H1 (cell line): ENCODE results near the gene RPL26. TPM values are rescaled to one million over a fixed set of nuclear protein-coding genes. Genes with fewer than 3 reads are reported as not detected.

Experiments
- CTCF ChIA-PET: fragments of 300-600 bp; sonication (Branson Sonifier 250); formaldehyde crosslinking; loops from one replicate; lab custom pipeline; 2021; ENCODE audit not compliant: partially characterized antibody; lab: Charles Lee
- POLR2A ChIA-PET: fragments of 300-600 bp; sonication (Branson Sonifier 250); formaldehyde crosslinking; loops from one replicate; lab custom pipeline; 2021; ENCODE audit warnings: inconsistent platforms; ENCODE audit not compliant: partially characterized antibody; lab: Charles Lee
- DNase-seq, 2 experiments: peaks; one replicate each; pipeline versions ENCODE4 v3.0.0 to v3.0.0-alpha.2; 2010 to 2022; ENCODE audit warnings: low spot score in 2 of 2, low read depth in 1 of 2, mixed read lengths in 1 of 2
- FAIRE-seq: peaks from 2 replicates; lab custom pipeline; 2011; peaks lifted over from hg19 to GRCh38; lab: Jason Lieb, UNC
- H2AFZ ChIP-seq: 2 replicates; pipeline ENCODE4 v1.8.1; 2012; ENCODE audit warnings: low read length, inconsistent platforms
- H2AK5ac ChIP-seq: 2 replicates; pipeline ENCODE4 v1.6.1; 2013; ENCODE audit warnings: low read depth, low read length
- H2BK120ac ChIP-seq: replicated peaks from 2 replicates; pipeline ENCODE3; 2013; ENCODE audit warnings: low read depth, low read length, inconsistent platforms
- H2BK12ac ChIP-seq: 2 replicates; pipeline ENCODE4 v1.6.1; 2013; ENCODE audit warnings: low read depth, low read length
- H2BK15ac ChIP-seq: 2 replicates; pipeline ENCODE4 v1.6.1; 2013; ENCODE audit warnings: low read length
- H2BK20ac ChIP-seq: 2 replicates; pipeline ENCODE4 v1.6.1; 2013; ENCODE audit warnings: low read length
- H2BK5ac ChIP-seq: 2 replicates; pipeline ENCODE4 v1.6.1; 2013; ENCODE audit warnings: low read depth, low read length
- H3K14ac ChIP-seq: 2 replicates; pipeline ENCODE4 v1.6.1; 2013; ENCODE audit warnings: inconsistent platforms; ENCODE audit not compliant: insufficient read length
- H3K18ac ChIP-seq: 2 replicates; pipeline ENCODE4 v1.6.1; 2013; ENCODE audit warnings: low read length; ENCODE audit errors: extremely low read depth
- H3K23ac ChIP-seq: 2 replicates; pipeline ENCODE4 v1.6.1; 2013; ENCODE audit warnings: inconsistent platforms; ENCODE audit not compliant: insufficient read length
- H3K23me2 ChIP-seq: 2 replicates; pipeline ENCODE4 v1.6.1; 2013; ENCODE audit warnings: low read depth, low read length
- H3K27ac ChIP-seq: 2 replicates; pipeline ENCODE4 v1.6.1; 2011; ENCODE audit warnings: low read depth, low read length, inconsistent platforms
- H3K27me3 ChIP-seq, 4 experiments: replicated peaks in 1 of 4; 1 replicate in 1 of 4; 2 replicates in 3 of 4; pipeline versions ENCODE4 v1.6.1 to v1.8.1; 2011 to 2013; ENCODE audit warnings: low read length in 3 of 4, mild to moderate bottlenecking in 3 of 4, inconsistent platforms in 2 of 4, mixed read lengths in 2 of 4, moderate library complexity in 1 of 4; ENCODE audit not compliant: control insufficient read depth in 3 of 4, insufficient read depth in 3 of 4; ENCODE audit errors: extremely low read depth in 1 of 4
- H3K36me3 ChIP-seq, 4 experiments: 2 replicates each; pipeline versions ENCODE4 v1.6.1 to v1.8.1; 2011 to 2013; ENCODE audit warnings: mild to moderate bottlenecking in 4 of 4, low read length in 3 of 4, moderate library complexity in 2 of 4, control low read depth in 1 of 4, inconsistent platforms in 1 of 4; ENCODE audit not compliant: insufficient read depth in 4 of 4, control insufficient read depth in 2 of 4
- H3K4ac ChIP-seq: replicated peaks from 2 replicates; pipeline ENCODE3; 2013; ENCODE audit warnings: low read length, low read depth, mixed read lengths, inconsistent platforms; ENCODE audit not compliant: insufficient read length
- H3K4me1 ChIP-seq, 4 experiments: replicated peaks in 1 of 4; 1 replicate in 1 of 4; 2 replicates in 3 of 4; pipeline versions ENCODE4 v1.6.1 to v1.8.1; 2011 to 2013; ENCODE audit warnings: low read length in 3 of 4, inconsistent platforms in 2 of 4, mixed read lengths in 1 of 4; ENCODE audit not compliant: insufficient read depth in 4 of 4, control insufficient read depth in 3 of 4
- H3K4me2 ChIP-seq, 2 experiments: 2 replicates each; pipeline versions ENCODE4 v1.6.1 to v1.8.1; 2011 to 2013; ENCODE audit warnings: low read depth in 2 of 2, low read length in 2 of 2, control low read depth in 1 of 2, inconsistent platforms in 1 of 2, mild to moderate bottlenecking in 1 of 2; ENCODE audit not compliant: insufficient read depth in 1 of 2
- H3K4me3 ChIP-seq, 4 experiments: fragments of 200-600, 300-600 bp in 1 of 4; sonication (generic), shearing (Covaris generic), sonication (Bioruptor Twin) in 1 of 4; 2 replicates each; pipeline versions ENCODE4 v1.5.1 to v1.8.1; 2011 to 2016; ENCODE audit warnings: low read length in 4 of 4, low read depth in 3 of 4, control low read depth in 2 of 4, inconsistent platforms in 2 of 4, mild to moderate bottlenecking in 2 of 4, mixed read lengths in 1 of 4, moderate library complexity in 1 of 4; ENCODE audit not compliant: insufficient read depth in 2 of 4; ENCODE audit errors: extremely low read depth in 1 of 4
- H3K56ac ChIP-seq: replicated peaks from 2 replicates; pipeline ENCODE3; 2013; ENCODE audit warnings: low read depth, mild to moderate bottlenecking, mixed read lengths, low read length, inconsistent platforms; ENCODE audit not compliant: insufficient read length
- H3K79me1 ChIP-seq: 2 replicates; pipeline ENCODE4 v1.6.1; 2013; ENCODE audit warnings: low read depth, low read length, control low read depth
- H3K79me2 ChIP-seq, 2 experiments: 2 replicates each; pipeline versions ENCODE4 v1.6.1 to v1.8.1; 2012 to 2013; ENCODE audit warnings: low read length in 2 of 2, mild to moderate bottlenecking in 2 of 2, inconsistent platforms in 1 of 2; ENCODE audit not compliant: insufficient read depth in 2 of 2, control insufficient read depth in 1 of 2
- H3K9ac ChIP-seq, 4 experiments: replicated peaks in 1 of 4; 1 replicate in 1 of 4; 2 replicates in 3 of 4; pipeline versions ENCODE4 v1.6.1 to v1.8.1; 2011 to 2013; ENCODE audit warnings: low read depth in 3 of 4, low read length in 3 of 4, control low read depth in 2 of 4, mild to moderate bottlenecking in 2 of 4, moderate library complexity in 2 of 4, inconsistent platforms in 1 of 4; ENCODE audit errors: extremely low read depth in 1 of 4
- H3K9me3 ChIP-seq, 2 experiments: 2 replicates each; pipeline versions ENCODE4 v1.6.1 to v1.8.1; 2012 to 2013; ENCODE audit warnings: mild to moderate bottlenecking in 2 of 2, moderate library complexity in 2 of 2, control low read depth in 1 of 2, inconsistent platforms in 1 of 2, low read depth in 1 of 2, low read length in 1 of 2, mixed read lengths in 1 of 2; ENCODE audit not compliant: insufficient read depth in 2 of 2
- H4K20me1 ChIP-seq, 2 experiments: replicated peaks in 1 of 2; 2 replicates each; pipeline versions ENCODE3 to v1.8.1; 2011 to 2013; ENCODE audit warnings: inconsistent platforms in 2 of 2, low read length in 2 of 2, mild to moderate bottlenecking in 1 of 2; ENCODE audit not compliant: insufficient read depth in 2 of 2, control insufficient read depth in 1 of 2
- H4K5ac ChIP-seq: 2 replicates; pipeline ENCODE4 v1.6.1; 2013; ENCODE audit warnings: low read length, low read depth, mixed read lengths, inconsistent platforms; ENCODE audit not compliant: insufficient read length
- H4K8ac ChIP-seq: 2 replicates; pipeline ENCODE4 v1.8.0; 2013; ENCODE audit warnings: mild to moderate bottlenecking, moderate library complexity, low read length, inconsistent platforms; ENCODE audit not compliant: insufficient read depth; ENCODE audit errors: extremely low read depth
- H4K91ac ChIP-seq: replicated peaks from 2 replicates; pipeline ENCODE3; 2013; ENCODE audit warnings: low read length, mixed read lengths, inconsistent platforms; ENCODE audit not compliant: insufficient read length
- BRCA1 ChIP-seq: IDR thresholded peaks from 2 replicates; pipeline ENCODE4 v1.6.1; 2012; ENCODE audit warnings: low read depth, low read length, improper control_type of control experiment
- CEBPB ChIP-seq: IDR thresholded peaks from 2 replicates; pipeline ENCODE4 v1.6.1; 2012; ENCODE audit warnings: low read depth, low read length
- CTBP2 ChIP-seq: IDR thresholded peaks from 2 replicates; pipeline ENCODE4 v1.7.0; 2011; ENCODE audit warnings: borderline replicate concordance, mild to moderate bottlenecking, moderate library complexity, mixed read lengths, low read length; ENCODE audit not compliant: insufficient read depth, insufficient read length
- EP300 ChIP-seq, 2 experiments: IDR thresholded peaks; 1 replicate in 1 of 2; 2 replicates in 1 of 2; pipeline ENCODE4 v1.6.1; 2011 to 2012; ENCODE audit warnings: low read depth in 2 of 2, low read length in 2 of 2, mild to moderate bottlenecking in 2 of 2, borderline replicate concordance in 1 of 2, inconsistent platforms in 1 of 2, moderate library complexity in 1 of 2
- GABPA ChIP-seq: IDR thresholded peaks from 2 replicates; pipeline ENCODE4 v1.6.1; 2011; ENCODE audit warnings: mild to moderate bottlenecking, low read length, moderate library complexity, borderline replicate concordance; ENCODE audit not compliant: insufficient read depth
- GTF2F1 ChIP-seq: IDR thresholded peaks from 2 replicates; pipeline ENCODE4 v1.6.1; 2012; ENCODE audit warnings: low read depth, low read length, improper control_type of control experiment, borderline replicate concordance
- NANOG ChIP-seq: IDR thresholded peaks from 2 replicates; pipeline ENCODE4 v1.6.1; 2011; ENCODE audit warnings: low read length, low read depth, mild to moderate bottlenecking, inconsistent platforms; ENCODE audit not compliant: insufficient read depth, poor library complexity, severe bottlenecking
- RAD21 ChIP-seq, 2 experiments: IDR thresholded peaks in 1 of 2; conservative IDR thresholded peaks in 1 of 2; 2 replicates each; pipeline ENCODE4 v1.6.1; 2011; ENCODE audit warnings: low read depth in 2 of 2, low read length in 2 of 2, improper control_type of control experiment in 1 of 2, inconsistent platforms in 1 of 2, mild to moderate bottlenecking in 1 of 2, moderate library complexity in 1 of 2
- RNF2 ChIP-seq: fragments of 200-900, 300-1000 bp; sonication (generic); IDR thresholded peaks from 2 replicates; pipeline ENCODE4 v1.7.1; 2016; ENCODE audit warnings: borderline replicate concordance, low read depth, mild to moderate bottlenecking, antibody characterized with exemption, low read length; ENCODE audit not compliant: poor library complexity, severe bottlenecking; ENCODE audit errors: missing control alignments
- SUZ12 ChIP-seq: fragments of 200-600 bp; sonication (generic); IDR thresholded peaks from 2 replicates; pipeline ENCODE4 v1.6.1; 2012; ENCODE audit warnings: mild to moderate bottlenecking, inconsistent platforms, low read length, moderate library complexity, mixed read lengths
- WGBS, 2 experiments: shearing (Covaris generic) in 1 of 2; methylation state at CpG; one replicate each; pipeline versions ENCODE4 v1.1.6 to v1.1.7; 2013 to 2015; ENCODE audit warnings: low lambda C conversion rate in 2 of 2, mixed read lengths in 2 of 2, inconsistent platforms in 1 of 2, low coverage in 1 of 2, missing lambda C conversion rate in 1 of 2; ENCODE audit not compliant: insufficient replicate concordance in 2 of 2, insufficient coverage in 1 of 2, insufficient read length in 1 of 2; ENCODE audit errors: extremely low coverage in 1 of 2, missing lambda C conversion rate in 1 of 2; 5-methylcytosine and 5-hydroxymethylcytosine counted together
- polyA plus RNA-seq, 7 experiments: library from polyadenylated mRNA; depleted of rRNA in 3 of 7; stranded (reverse) in 5 of 7; unstranded in 2 of 7; fragments of >200 nt in 5 of 7; fragments of 200-250 nt in 2 of 7; gene quantifications; 1 replicate in 5 of 7; 2 replicates in 1 of 7; 4 replicates in 1 of 7; pipeline versions ENCODE4 v1.2.1 to v1.2.3, GENCODE V29; 2011 to 2013; ENCODE audit warnings: missing spikeins in 2 of 7, mixed read lengths in 2 of 7
- total RNA-seq: library from RNA; stranded (reverse); fragmentation: NEBNext Ultra II Directional; extraction: Animal tissue kit (Norgen Biotek cat#: 25700); gene quantifications from 2 replicates; pipeline ENCODE4 v1.2.1, GENCODE V29; 2021
- TF ChIP-seq, protein P1 (sequence below): IDR thresholded peaks from 2 replicates; pipeline ENCODE4 v1.6.1; 2012; ENCODE audit warnings: inconsistent platforms

Gene RPL26
- total and polyA plus RNA-seq, 2 of the 8 experiments (the other 6 are each of a cell fraction or from before 2014, with no cell fraction given), result 1,963 to 2,554 TPM

DNA sequence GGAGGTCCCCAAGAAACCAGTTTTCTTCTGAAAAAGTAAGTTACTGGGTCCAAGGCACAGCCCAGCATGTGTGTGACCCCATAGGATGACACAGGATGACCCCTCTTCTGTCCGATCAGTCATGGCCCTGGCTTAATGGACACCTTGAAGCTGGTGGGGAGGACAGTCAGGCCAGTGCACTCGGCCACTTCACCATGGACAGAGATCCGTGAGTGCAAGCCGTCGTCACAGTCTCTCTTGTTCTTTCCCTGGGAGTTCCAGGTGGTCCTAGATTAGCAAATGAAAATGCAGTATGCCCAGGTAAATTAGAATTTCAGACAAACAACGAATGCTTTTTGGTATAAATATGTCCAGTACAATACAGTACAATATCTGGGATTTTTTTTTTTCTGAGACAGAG, 16.0 kb upstream of the RPL26 start:
- Histone ChIP-seq H3K4me1 (no peaks in the 10 kb centered on the region; a peak in 1 of 7 replicates), H3K36me3 (no peaks in the 10 kb centered on the region), H3K9ac (no peak overlapping the region), H3K4me3 (no peak overlapping the region), H3K4me2 (no peak overlapping the region), H3K4ac (no peak overlapping the region), H2BK120ac (no peak overlapping the region), H2AFZ (no peak overlapping the region), H3K23ac (no peak overlapping the region), H3K23me2 (no peaks in the 10 kb centered on the region; the same call in 1 of the 2 replicates), H2BK12ac (no peak overlapping the region), H3K56ac (no peak overlapping the region), H3K18ac (no peak overlapping the region), H2BK5ac (no peak overlapping the region), H2AK5ac (no peak overlapping the region), H4K20me1 (no peaks in the 10 kb centered on the region), H3K9me3 (no peaks in the 10 kb centered on the region), H4K8ac (no peak overlapping the region), H2BK15ac (no peak overlapping the region), H4K5ac (no peak overlapping the region), H3K27me3 (no peaks in the 10 kb centered on the region), H3K14ac (no peak overlapping the region), H2BK20ac (no peak overlapping the region), H3K79me2 (no peaks in the 10 kb centered on the region), H3K27ac (no peak overlapping the region), H4K91ac (peak overlapping the region; percentile 55), H3K79me1 (no peaks in the 10 kb centered on the region)
- POLR2A ChIA-PET, result interaction anchor here (0.6 kb wide), 1 partner anchor 17 kb away, joined by 3 read pairs; no protein-coding TSS in a partner anchor
- CTCF ChIA-PET, result no interaction called here
- 74% methylated on average over 6 of the region's 6 CpGs; no CpG with 5 or more reads in 1 of the 2 experiments for WGBS, 2 experiments
- DNase-seq (no peak), FAIRE-seq (no peak)
- TF ChIP-seq CTBP2, result no peak
- TF ChIP-seq BRCA1, result no peak
- TF ChIP-seq GTF2F1, result no peak
- TF ChIP-seq RAD21 (IDR thresholded peaks at IDR 0.05 in 1 of 2, conservative IDR thresholded peaks at IDR 0.05 in 1 of 2; ENCODE audit: low read depth in 2 of 2, low read length in 2 of 2), result no peak
- no peak for TF ChIP-seq RNF2
- TF ChIP-seq EP300 (IDR thresholded peaks at IDR 0.05; ENCODE audit: borderline replicate concordance in 1 of 2, low read depth in 2 of 2, low read length in 2 of 2), result no peak
- no peak for TF ChIP-seq CEBPB
- TF ChIP-seq, protein P1, sequence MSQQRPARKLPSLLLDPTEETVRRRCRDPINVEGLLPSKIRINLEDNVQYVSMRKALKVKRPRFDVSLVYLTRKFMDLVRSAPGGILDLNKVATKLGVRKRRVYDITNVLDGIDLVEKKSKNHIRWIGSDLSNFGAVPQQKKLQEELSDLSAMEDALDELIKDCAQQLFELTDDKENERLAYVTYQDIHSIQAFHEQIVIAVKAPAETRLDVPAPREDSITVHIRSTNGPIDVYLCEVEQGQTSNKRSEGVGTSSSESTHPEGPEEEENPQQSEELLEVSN, result no peak
- TF ChIP-seq SUZ12, result no peak
- TF ChIP-seq GABPA, result no peak
- no peak for TF ChIP-seq NANOG
